Lower leg skin (tissue), 4 donors: Measurements from ENCODE around the gene SEC14L1. TPM values are rescaled to one million over a fixed set of nuclear protein-coding genes. Genes with fewer than 3 reads are reported as not detected.

Source experiments
- DNase-seq, 2 donors: peaks; one replicate each; pipeline ENCODE4 v3.0.0-alpha.2; 2019; ENCODE audit warnings: low spot score in 2 of 2
- H3K4me3 ChIP-seq: fragments of 200-600 bp; sonication (generic); 2 replicates; pipeline ENCODE4 v1.5.1; 2017; ENCODE audit warnings: mild to moderate bottlenecking, low read depth; ENCODE audit not compliant: poor library complexity, severe bottlenecking
- POLR2A ChIP-seq, 2 donors: fragments of 450-650 bp; IDR thresholded peaks; one replicate each; pipeline ENCODE4 v1.6.1; 2016 to 2017; ENCODE audit warnings: antibody characterized with exemption in 2 of 2, mild to moderate bottlenecking in 1 of 2, moderate library complexity in 1 of 2
- WGBS, 2 donors: methylation state at CpG; one replicate each; pipeline ENCODE4 v1.1.5; 2018; 5-methylcytosine and 5-hydroxymethylcytosine counted together
- intact Hi-C: fragments of 100-400 bp; cut with DNase I; formaldehyde crosslinking; loops from one replicate; pipeline ENCODE4 v1.15.0; 2023; ENCODE audit warnings: low total_unique reads
- total RNA-seq, 4 donors: library from RNA; depleted of rRNA; stranded (reverse); fragments of >200 nt; gene quantifications; one replicate each; pipeline ENCODE4 v1.1.0, GENCODE V29; 2016
- TF ChIP-seq, protein P1 (sequence below), 3 donors: fragments of 450-650 bp; IDR thresholded peaks; one replicate each; pipeline ENCODE4 v1.5.1; 2016; ENCODE audit warnings: antibody characterized with exemption in 3 of 3, mild to moderate bottlenecking in 3 of 3, moderate library complexity in 2 of 3

The SEC14L1 gene
- total RNA-seq, 4 donors from 2014 or later = 19.1 to 59.5 (median 46.3) TPM

DNA sequence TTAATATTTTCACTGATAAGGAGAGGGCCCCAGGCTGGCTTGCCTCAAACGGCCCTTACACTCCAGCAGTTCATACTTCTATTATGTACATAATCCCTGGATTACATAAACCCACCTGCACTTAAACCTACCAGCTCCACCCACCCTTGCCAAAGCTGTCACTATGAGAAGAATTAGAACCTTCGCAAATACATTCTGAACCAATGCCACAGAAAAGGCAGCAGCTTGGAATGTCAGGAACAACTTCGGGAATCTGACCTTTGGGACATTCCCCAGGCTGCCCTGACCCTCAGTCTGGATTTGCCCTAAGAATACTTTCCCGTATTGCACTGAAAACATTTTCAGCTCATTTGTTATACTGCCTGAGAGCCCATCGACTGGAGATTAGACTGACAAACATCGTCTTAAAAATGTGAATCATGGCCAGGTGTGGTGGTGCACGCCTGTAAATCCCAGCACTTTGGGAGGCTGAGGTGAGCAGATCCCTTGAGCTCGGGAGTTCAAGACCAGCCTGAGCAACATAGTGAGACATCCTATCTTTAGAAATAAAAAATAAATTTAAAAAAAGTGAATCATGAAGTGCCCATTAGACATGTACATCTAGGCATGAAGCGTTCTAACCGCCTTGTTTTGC, 21.0 kb upstream of the SEC14L1 start:
- TF ChIP-seq, protein P1, sequence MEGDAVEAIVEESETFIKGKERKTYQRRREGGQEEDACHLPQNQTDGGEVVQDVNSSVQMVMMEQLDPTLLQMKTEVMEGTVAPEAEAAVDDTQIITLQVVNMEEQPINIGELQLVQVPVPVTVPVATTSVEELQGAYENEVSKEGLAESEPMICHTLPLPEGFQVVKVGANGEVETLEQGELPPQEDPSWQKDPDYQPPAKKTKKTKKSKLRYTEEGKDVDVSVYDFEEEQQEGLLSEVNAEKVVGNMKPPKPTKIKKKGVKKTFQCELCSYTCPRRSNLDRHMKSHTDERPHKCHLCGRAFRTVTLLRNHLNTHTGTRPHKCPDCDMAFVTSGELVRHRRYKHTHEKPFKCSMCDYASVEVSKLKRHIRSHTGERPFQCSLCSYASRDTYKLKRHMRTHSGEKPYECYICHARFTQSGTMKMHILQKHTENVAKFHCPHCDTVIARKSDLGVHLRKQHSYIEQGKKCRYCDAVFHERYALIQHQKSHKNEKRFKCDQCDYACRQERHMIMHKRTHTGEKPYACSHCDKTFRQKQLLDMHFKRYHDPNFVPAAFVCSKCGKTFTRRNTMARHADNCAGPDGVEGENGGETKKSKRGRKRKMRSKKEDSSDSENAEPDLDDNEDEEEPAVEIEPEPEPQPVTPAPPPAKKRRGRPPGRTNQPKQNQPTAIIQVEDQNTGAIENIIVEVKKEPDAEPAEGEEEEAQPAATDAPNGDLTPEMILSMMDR (IDR thresholded peaks at IDR 0.05) = no peak
- no peak for TF ChIP-seq POLR2A (IDR thresholded peaks at IDR 0.05)
- no peak for DNase-seq
- 72 to 80% methylated on average over 10 of the region's 10 CpGs for WGBS, 2 donors
- intact Hi-C loops = no loop called here
- H3K4me3 ChIP-seq = no peak overlapping the region

DNA sequence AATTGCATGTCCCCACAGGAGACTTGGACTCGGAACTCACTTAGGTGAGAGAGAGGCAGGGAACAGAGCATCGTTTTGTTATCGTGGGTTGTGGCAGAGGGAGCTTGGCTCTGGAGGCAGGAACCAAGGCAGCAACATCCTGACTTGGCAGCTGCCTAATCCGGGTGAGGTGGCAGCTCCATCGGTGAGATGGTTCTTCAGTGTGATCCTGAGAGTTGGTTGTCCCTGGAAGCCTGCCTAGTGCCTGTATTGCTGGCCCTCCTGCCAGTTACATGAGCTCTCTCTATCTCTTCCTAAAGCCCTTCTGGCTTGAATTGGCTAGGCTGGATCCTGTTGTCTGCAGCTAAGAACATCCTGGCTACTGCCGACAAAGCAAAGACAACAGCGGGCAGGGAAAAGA, 19.9 kb upstream of the SEC14L1 start:
- 59 to 61% methylated on average over 7 of the region's 7 CpGs for WGBS, 2 donors
- intact Hi-C loops = no loop called here

DNA sequence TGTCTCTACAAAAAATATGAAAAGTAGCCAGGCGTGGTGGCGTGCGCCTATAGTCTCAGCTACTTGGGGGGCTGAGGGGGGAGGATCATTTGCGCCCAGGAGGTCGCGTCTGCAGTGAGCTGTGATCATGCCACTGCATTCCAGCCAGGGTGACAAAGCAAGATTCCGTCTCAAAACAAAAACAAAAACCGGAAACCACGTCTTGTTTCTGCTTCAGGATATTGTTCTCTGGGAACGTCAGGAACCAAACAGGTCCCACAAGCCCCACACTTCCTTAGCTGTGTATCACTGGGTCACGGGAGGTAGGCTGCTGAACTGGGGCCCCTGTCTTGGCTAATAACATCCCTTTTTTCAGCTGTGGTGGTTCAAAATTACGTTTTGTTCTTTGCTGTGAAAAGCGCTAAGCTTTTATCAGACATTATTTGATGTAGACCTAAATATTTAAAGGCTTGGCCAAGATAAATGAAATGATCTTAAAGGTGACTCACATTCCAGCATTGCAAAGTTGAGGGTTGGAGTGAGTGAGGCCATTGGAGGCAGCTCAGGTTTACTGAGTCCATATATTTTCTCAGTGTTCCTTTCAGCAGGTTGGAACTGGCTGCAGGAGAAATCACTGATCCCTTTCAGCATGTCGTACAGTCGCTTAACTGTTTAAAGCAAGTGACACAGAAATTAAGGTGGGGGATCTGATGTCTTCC, 16.4 kb upstream of the SEC14L1 start:
- DNase-seq = no peak
- TF ChIP-seq, protein P1 (IDR thresholded peaks at IDR 0.05) = no peak
- TF ChIP-seq POLR2A (IDR thresholded peaks at IDR 0.05) = no peak
- WGBS, 2 donors = 53 to 67% methylated on average over 15 of the region's 15 CpGs
- intact Hi-C loops = no loop called here
- no peak overlapping the region for H3K4me3 ChIP-seq

More for the DNA sequence above, 19.9 kb upstream of the SEC14L1 start:
- no peak overlapping the region for H3K4me3 ChIP-seq
- TF ChIP-seq, protein P1 (IDR thresholded peaks at IDR 0.05) = no peak
- no peak for TF ChIP-seq POLR2A (IDR thresholded peaks at IDR 0.05)
- DNase-seq = no peak

DNA sequence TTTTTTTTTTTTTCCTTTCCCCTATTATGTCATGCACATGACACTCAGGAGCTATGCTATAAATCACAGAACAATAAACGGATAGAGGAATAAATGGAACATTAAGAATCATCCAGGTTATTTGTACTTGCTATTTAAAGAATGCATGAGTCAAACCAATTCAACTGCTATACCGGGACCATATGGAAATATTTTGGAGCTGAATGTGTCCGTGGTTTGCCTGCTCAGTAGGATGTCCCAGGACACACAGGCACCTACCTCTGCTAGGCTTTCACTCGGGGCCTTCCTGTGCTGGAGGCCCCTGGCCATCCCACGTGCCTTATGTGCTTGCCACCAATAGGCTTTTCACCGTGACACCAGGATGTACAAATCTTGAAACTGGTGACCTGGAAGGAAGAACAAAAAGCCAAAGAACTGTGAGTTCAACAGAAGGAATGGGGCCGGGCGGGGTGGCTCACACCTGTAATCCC, 15.3 kb upstream of the SEC14L1 start:
- TF ChIP-seq, protein P1 (IDR thresholded peaks at IDR 0.05) = no peak
- no peak for TF ChIP-seq POLR2A (IDR thresholded peaks at IDR 0.05)
- intact Hi-C loops = no loop called here
- no peak overlapping the region for H3K4me3 ChIP-seq
- WGBS, 2 donors = 50 to 53% methylated on average over 8 of the region's 8 CpGs
- DNase-seq = no peak

DNA sequence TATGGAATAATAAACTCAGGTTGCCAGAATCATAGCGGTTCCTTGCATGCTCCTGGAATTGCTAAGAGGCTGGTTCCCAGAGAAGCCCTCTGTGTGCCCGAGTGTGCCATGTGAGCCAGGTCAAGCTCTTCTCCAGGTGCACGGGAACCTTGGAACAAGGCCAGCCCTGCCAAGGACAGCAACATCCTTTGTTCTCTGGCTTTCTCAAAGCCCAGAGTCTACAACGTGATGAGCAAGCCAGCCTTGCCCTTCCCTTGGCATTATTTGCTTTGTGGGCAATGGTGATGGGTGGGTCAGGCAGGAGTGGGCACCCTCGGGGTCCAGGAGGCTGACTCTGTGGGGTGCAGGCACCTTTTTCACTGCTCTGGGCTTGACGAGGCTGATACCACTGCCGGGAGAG, 14.2 kb upstream of the SEC14L1 start:
- no peak overlapping the region for H3K4me3 ChIP-seq
- DNase-seq = peak in 1 of 2 donors; percentile 87
- intact Hi-C loops = no loop called here
- WGBS, 2 donors = 59 to 67% methylated on average over 7 of the region's 7 CpGs
- TF ChIP-seq, protein P1 (IDR thresholded peaks at IDR 0.05) = no peak
- TF ChIP-seq POLR2A (IDR thresholded peaks at IDR 0.05) = no peak
